GM12864 (cell line): ENCODE results near the gene TMEM9B.

Source experiments
- DNase-seq: peaks from one replicate; pipeline ENCODE4 v3.0.0-alpha.2; 2011; ENCODE audit warnings: low read depth
- H3K4me3 ChIP-seq: 2 replicates; pipeline ENCODE4 v1.5.1; 2011; ENCODE audit warnings: mild to moderate bottlenecking, low read depth, low read length, control low read depth
- CTCF ChIP-seq: IDR thresholded peaks from 2 replicates; pipeline ENCODE4 v1.5.1; 2011; ENCODE audit warnings: low read depth, mild to moderate bottlenecking, moderate library complexity, low read length, control low read depth, inconsistent platforms; ENCODE audit errors: missing control alignments

Gene TMEM9B

GRCh38 chr11:8905528-8906165, 58.6 kb downstream of the TMEM9B start:
- H3K4me3 ChIP-seq: no peak overlapping the region
- TF ChIP-seq CTCF: no peak
- no peak for DNase-seq

GRCh38 chr11:8899119-8899753, 65.0 kb downstream of the TMEM9B start:
- no peak overlapping the region for H3K4me3 ChIP-seq
- TF ChIP-seq CTCF: no peak
- DNase-seq: no peak
